Smooth muscle cell (in vitro differentiated cells): ENCODE measurements around the gene MLXIP. TPM values are rescaled to one million over a fixed set of nuclear protein-coding genes. Genes with fewer than 3 reads are reported as not detected.
"Not testable (repeated sequence)": the region's sequence is repeated elsewhere in the genome, so short reads cannot be mapped to it uniquely, and the experiment has no call there.

Source experiments
- DNase-seq: peaks from one replicate; lab custom pipeline; 2025; ENCODE audit not compliant: unreplicated experiment; lab: John Stamatoyannopoulos, UW
- H2AFZ ChIP-seq: fragments of 200-600 bp; sonication (generic); 2 replicates; pipeline ENCODE4 v1.6.0; 2016; ENCODE audit warnings: antibody characterized with exemption, low read depth, mild to moderate bottlenecking
- H3F3A ChIP-seq: fragments of 200-600 bp; sonication (generic); 2 replicates; pipeline ENCODE4 v1.6.0; 2017; ENCODE audit warnings: antibody characterized with exemption, low read depth
- H3K27ac ChIP-seq: fragments of 200-600 bp; sonication (generic); 2 replicates; pipeline ENCODE4 v1.5.1; 2016; ENCODE audit warnings: low read depth, mild to moderate bottlenecking
- H3K27me3 ChIP-seq: fragments of 200-600 bp; sonication (generic); 2 replicates; pipeline ENCODE4 v1.6.1; 2016; ENCODE audit warnings: low read depth, mild to moderate bottlenecking
- H3K36me3 ChIP-seq: fragments of 200-600 bp; sonication (generic); 2 replicates; pipeline ENCODE4 v1.5.1; 2016; ENCODE audit warnings: low read depth
- H3K4me1 ChIP-seq: fragments of 200-600 bp; sonication (generic); 2 replicates; pipeline ENCODE4 v1.5.1; 2016; ENCODE audit warnings: low read depth
- H3K4me2 ChIP-seq: fragments of 200-600 bp; sonication (generic); 2 replicates; pipeline ENCODE4 v1.6.0; 2016; ENCODE audit warnings: mild to moderate bottlenecking
- H3K4me3 ChIP-seq: fragments of 200-600 bp; sonication (generic); 2 replicates; pipeline ENCODE4 v1.5.1; 2016; ENCODE audit warnings: mild to moderate bottlenecking
- H3K79me2 ChIP-seq: fragments of 200-600 bp; sonication (generic); 2 replicates; pipeline ENCODE4 v1.6.0; 2016; ENCODE audit warnings: low read depth, mild to moderate bottlenecking
- H3K9ac ChIP-seq: fragments of 200-600 bp; sonication (generic); 2 replicates; pipeline ENCODE4 v1.6.0; 2016; ENCODE audit warnings: low read depth
- H3K9me3 ChIP-seq: fragments of 200-600 bp; sonication (generic); replicated peaks from 2 replicates; pipeline ENCODE4 v1.5.1; 2016; ENCODE audit warnings: low read depth
- H4K20me1 ChIP-seq: fragments of 200-600 bp; sonication (generic); 2 replicates; pipeline ENCODE4 v1.6.0; 2016; ENCODE audit warnings: low read depth
- CTCF ChIP-seq: fragments of 200-600 bp; sonication (generic); IDR thresholded peaks from 2 replicates; pipeline ENCODE4 v1.5.1; 2017; ENCODE audit warnings: borderline replicate concordance, mild to moderate bottlenecking, antibody characterized with exemption; ENCODE audit not compliant: insufficient read depth, poor library complexity, severe bottlenecking
- WGBS: methylation state at CpG from one replicate; pipeline ENCODE4 v1.1.7; 2016; ENCODE audit warnings: low lambda C conversion rate; 5-methylcytosine and 5-hydroxymethylcytosine counted together
- polyA plus RNA-seq: library from polyadenylated mRNA; unstranded; fragments of >200 nt; fragmentation: Nextera tagmentation; extraction: Ambion mirVana; gene quantifications from 2 replicates; pipeline ENCODE4 v1.2.1, GENCODE V29; 2016
- total RNA-seq: library from RNA; depleted of rRNA; stranded (reverse); fragments of >200 nt; gene quantifications from 2 replicates; pipeline ENCODE4 v1.2.3, GENCODE V29; 2014

The MLXIP gene
- total and polyA plus RNA-seq, 2 experiments from 2014 or later, result 11.8 to 15.3 TPM

GRCh38 chr12:122036153-122036552 is 42.4 kb upstream of the MLXIP start:
- Histone ChIP-seq H3K9me3 (no peaks in the 10 kb centered on the region), H3F3A (no peaks in the 10 kb centered on the region), H4K20me1 (no peaks in the 10 kb centered on the region), H3K4me2 (no peak overlapping the region), H3K79me2 (no peaks in the 10 kb centered on the region), H3K36me3 (no peaks in the 10 kb centered on the region), H2AFZ (no peak overlapping the region), H3K4me3 (no peak overlapping the region), H3K9ac (no peak overlapping the region), H3K4me1 (no peaks in the 10 kb centered on the region), H3K27me3 (no peaks in the 10 kb centered on the region), H3K27ac (no peak overlapping the region)
- no peak for DNase-seq
- TF ChIP-seq CTCF, result no peak
- WGBS, result 96% methylated on average over 6 of the region's 6 CpGs

GRCh38 chr12:122040579-122041386 is 37.8 kb upstream of the MLXIP start:
- H2AFZ ChIP-seq, result no peak overlapping the region
- H4K20me1 ChIP-seq, result no peaks in the 10 kb centered on the region
- no peak overlapping the region for H3K9ac ChIP-seq
- H3K36me3 ChIP-seq, result no peaks in the 10 kb centered on the region
- no peak overlapping the region for H3K27ac ChIP-seq
- no peak overlapping the region for H3K4me2 ChIP-seq
- no peaks in the 10 kb centered on the region for H3K9me3 ChIP-seq
- WGBS, result 94% methylated on average over 21 of the region's 21 CpGs
- DNase-seq, result no peak
- H3K4me1 ChIP-seq, result no peaks in the 10 kb centered on the region
- no peak for TF ChIP-seq CTCF
- no peak overlapping the region for H3K4me3 ChIP-seq
- H3F3A ChIP-seq, result no peaks in the 10 kb centered on the region
- no peaks in the 10 kb centered on the region for H3K27me3 ChIP-seq
- H3K79me2 ChIP-seq, result no peaks in the 10 kb centered on the region

GRCh38 chr12:122041458-122041857 is 37.1 kb upstream of the MLXIP start:
- H2AFZ ChIP-seq, H3K4me1 ChIP-seq, H3K4me2 ChIP-seq, H3K27me3 ChIP-seq, H3K27ac ChIP-seq, H3K9ac ChIP-seq, H3K36me3 ChIP-seq, H4K20me1 ChIP-seq, DNase-seq, H3K4me3 ChIP-seq, H3K9me3 ChIP-seq, H3K79me2 ChIP-seq, H3F3A ChIP-seq: not testable (repeated sequence)
- 97% methylated on average over 3 of the region's 3 CpGs for WGBS

GRCh38 chr12:122042910-122043309 is 35.6 kb upstream of the MLXIP start:
- H2AFZ ChIP-seq, result no peak overlapping the region
- no peak overlapping the region for H3K4me2 ChIP-seq
- no peak overlapping the region for H3K27ac ChIP-seq
- H3K4me1 ChIP-seq, result no peaks in the 10 kb centered on the region
- H3K9ac ChIP-seq, result no peak overlapping the region
- H4K20me1 ChIP-seq, result no peaks in the 10 kb centered on the region
- no peaks in the 10 kb centered on the region for H3K9me3 ChIP-seq
- no peaks in the 10 kb centered on the region for H3F3A ChIP-seq
- H3K27me3 ChIP-seq, result no peaks in the 10 kb centered on the region
- TF ChIP-seq CTCF, result no peak
- no peaks in the 10 kb centered on the region for H3K36me3 ChIP-seq
- H3K4me3 ChIP-seq, result no peak overlapping the region
- 90% methylated on average over 11 of the region's 11 CpGs for WGBS
- no peak for DNase-seq
- no peaks in the 10 kb centered on the region for H3K79me2 ChIP-seq
